Lower leg skin (tissue), 3 donors: ENCODE results near the gene CES3.

ENCODE experiments used
- CTCF ChIP-seq, 3 donors: fragments of 450-650 bp; IDR thresholded peaks; one replicate each; pipeline ENCODE4 v1.5.1; 2016; ENCODE audit warnings: antibody characterized with exemption in 3 of 3, mild to moderate bottlenecking in 3 of 3, moderate library complexity in 2 of 3
- POLR2A ChIP-seq, 2 donors: fragments of 450-650 bp; IDR thresholded peaks; one replicate each; pipeline ENCODE4 v1.6.1; 2016 to 2017; ENCODE audit warnings: antibody characterized with exemption in 2 of 2, mild to moderate bottlenecking in 1 of 2, moderate library complexity in 1 of 2

DNA sequence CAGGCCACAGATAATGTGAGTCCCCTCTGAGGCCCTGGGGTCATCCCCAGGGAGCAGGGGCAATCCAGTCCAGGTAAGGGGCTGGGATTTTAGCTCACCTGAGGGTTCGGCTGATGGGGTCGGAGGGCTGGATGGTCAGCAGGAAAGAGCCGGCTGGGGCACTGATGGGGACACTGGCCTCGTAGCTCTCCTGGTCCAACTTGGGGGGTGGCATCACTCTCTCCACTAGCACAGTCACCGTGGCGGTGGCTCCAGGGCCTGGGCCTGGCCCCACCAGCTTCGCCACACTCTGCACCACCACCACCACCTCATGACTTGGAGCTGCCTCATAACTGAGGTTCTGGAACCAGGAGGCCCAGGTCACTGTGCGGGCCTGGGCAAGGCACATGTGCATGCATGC lies 49.3 kb upstream of the CES3 start:
- TF ChIP-seq POLR2A (IDR thresholded peaks at IDR 0.05), result no peak
- no peak for TF ChIP-seq CTCF (IDR thresholded peaks at IDR 0.05)
